ENCODE measurements around the gene ADAMTS20.

GRCh38 chr12:43428088-43428600 lies 123.9 kb downstream of the ADAMTS20 start:
- TF ChIP-seq POLR2A (IDR thresholded peaks at IDR 0.05; ENCODE audit: low read depth, low read length): no peak
- no peak for TF ChIP-seq POLR2AphosphoS5 (IDR thresholded peaks at IDR 0.05; ENCODE audit: low read depth, low read length)
- TF ChIP-seq TAF1 (IDR thresholded peaks at IDR 0.05; ENCODE audit: borderline replicate concordance, low read depth, low read length): no peak

All from GM12892 (cell line).